Sciatic nerve (tissue), 2 donors: ENCODE data around the gene KRTAP10-8. TPM values are rescaled to one million over a fixed set of nuclear protein-coding genes. Genes with fewer than 3 reads are reported as not detected.
"Not testable (repeated sequence)": the region's sequence is repeated elsewhere in the genome, so short reads cannot be mapped to it uniquely, and the experiment has no call there.

ENCODE experiments used
- ATAC-seq: fragments of 200-7000 bp; cut with Tn5 transposase; one replicate; pipeline ENCODE4 v1.9.1; 2020; ENCODE audit warnings: mild to moderate bottlenecking, moderate library complexity
- DNase-seq: peaks from one replicate; pipeline ENCODE4 v3.0.0-alpha.2; 2020; ENCODE audit warnings: low spot score
- intact Hi-C: fragments of 100-400 bp; cut with DNase I; formaldehyde crosslinking; loops from one replicate; pipeline ENCODE4 v1.14.2; 2022
- total RNA-seq: library from RNA; stranded (reverse); fragmentation: NEBNext Ultra II Directional; extraction: Animal tissue kit (Norgen Biotek cat#: 25700); gene quantifications from one replicate; pipeline ENCODE4 v1.2.1, GENCODE V29; 2021
- donor health status: DM: no; HTN: no; CAD: no.
- donor health status: DM: no; HTN: no; CAD: no.

The KRTAP10-8 gene
- total RNA-seq, 1 donor from 2014 or later = not detected

DNA sequence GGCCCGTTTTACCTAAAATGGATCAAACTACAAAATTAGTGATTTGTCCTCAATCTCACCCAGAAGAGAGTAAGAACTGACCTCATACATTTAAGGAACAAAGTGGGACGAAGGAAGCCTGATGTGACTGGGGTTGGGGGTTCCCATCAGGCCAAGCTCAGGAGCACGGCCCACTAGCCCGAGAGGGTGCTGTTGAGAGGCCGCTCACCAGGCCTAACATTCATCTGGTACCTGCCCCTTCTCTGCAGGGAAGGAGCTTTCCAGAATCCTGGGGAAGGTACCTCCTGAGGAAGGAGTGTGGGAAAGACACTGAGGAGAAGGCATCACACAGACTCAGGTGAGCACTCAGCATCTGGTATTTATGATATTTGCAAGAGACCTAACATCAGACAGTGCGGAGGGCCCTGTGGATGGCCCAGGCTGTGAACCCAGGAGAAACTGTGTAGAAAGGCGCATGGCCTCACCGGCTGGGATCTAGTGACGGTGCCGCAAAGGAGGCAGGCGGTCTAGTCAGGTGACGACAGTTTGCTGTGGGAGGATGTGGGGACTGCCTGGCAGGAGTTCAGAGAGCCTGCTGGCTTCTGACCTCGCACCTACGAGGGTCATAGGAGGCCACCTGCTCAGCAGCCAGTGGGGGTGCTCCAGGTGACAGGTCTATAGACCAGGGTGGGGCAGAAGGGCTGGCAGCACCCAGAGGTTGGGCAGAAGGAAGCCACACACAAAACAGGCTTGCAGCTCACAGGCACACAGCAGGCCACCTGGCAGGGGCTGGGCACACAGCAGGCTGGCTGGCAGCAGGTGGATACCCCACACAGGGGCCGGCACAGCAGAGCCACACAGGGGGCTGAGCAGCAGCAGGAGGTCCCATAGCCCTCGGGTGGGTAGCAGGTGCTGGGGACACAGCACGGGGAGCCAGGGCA, 42.0 kb downstream of the KRTAP10-8 start:
- DNase-seq = peak; percentile 43
- intact Hi-C loops = no loop called here
- ATAC-seq = no peak

DNA sequence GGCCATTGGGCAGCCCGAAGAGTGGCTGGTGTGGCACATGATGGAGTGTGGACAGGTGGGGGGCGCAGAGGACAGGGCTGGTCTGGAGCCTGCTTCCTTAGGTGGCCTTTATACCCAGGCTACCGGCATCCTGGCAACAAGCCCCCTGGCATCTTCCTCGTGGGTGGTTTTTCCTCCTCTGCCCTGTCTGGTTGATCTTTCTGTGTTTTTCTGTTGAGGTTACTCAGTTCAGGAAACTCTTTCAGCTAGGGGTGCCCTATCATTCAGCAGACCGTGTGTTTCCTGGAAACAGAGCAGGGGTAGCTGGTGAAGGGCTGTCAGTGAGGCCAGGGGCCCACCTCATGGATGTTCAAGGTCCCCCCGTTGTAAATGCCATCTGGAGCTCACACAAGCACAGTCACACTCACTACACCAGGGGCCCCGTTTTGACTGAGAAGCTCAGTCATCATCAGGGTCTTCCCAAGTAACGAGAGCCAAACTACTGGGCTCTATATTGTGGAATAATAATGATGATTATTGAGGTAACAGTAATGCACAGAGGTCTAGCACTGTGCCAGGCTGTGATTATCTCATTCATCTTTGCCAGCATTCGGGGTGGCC, 42.8 kb downstream of the KRTAP10-8 start, which contains the start of gene KRTAP12-4:
KRTAP12-4 (minus strand) TSS at position 84 of the 600 bp plus-strand sequence; CDS start at position 39, 45 bp downstream.
- DNase-seq = peak; percentile 12
- intact Hi-C loops = no loop called here
- no peak for ATAC-seq

- DNase-seq = peak; percentile 36
- ATAC-seq = no peak
- intact Hi-C loops = no loop called here
Observed at GRCh38 chr21:44656868-44657267, 45.0 kb downstream of the KRTAP10-8 start.

- intact Hi-C loops = no loop called here
- DNase-seq (peak; percentile 36), ATAC-seq (peak; percentile 15)
Observed at GRCh38 chr21:44657635-44658540, 46.0 kb downstream of the KRTAP10-8 start, which contains the start of gene KRTAP12-3. Gene KRTAP12-3, plus strand, starts transcription at chr21:44657932. Its CDS starts 48 bp downstream, at chr21:44657980.

GRCh38 chr21:44658541-44658910, 46.6 kb downstream of the KRTAP10-8 start:
- DNase-seq = no peak
- intact Hi-C loops = no loop called here
- ATAC-seq = no peak

DNA sequence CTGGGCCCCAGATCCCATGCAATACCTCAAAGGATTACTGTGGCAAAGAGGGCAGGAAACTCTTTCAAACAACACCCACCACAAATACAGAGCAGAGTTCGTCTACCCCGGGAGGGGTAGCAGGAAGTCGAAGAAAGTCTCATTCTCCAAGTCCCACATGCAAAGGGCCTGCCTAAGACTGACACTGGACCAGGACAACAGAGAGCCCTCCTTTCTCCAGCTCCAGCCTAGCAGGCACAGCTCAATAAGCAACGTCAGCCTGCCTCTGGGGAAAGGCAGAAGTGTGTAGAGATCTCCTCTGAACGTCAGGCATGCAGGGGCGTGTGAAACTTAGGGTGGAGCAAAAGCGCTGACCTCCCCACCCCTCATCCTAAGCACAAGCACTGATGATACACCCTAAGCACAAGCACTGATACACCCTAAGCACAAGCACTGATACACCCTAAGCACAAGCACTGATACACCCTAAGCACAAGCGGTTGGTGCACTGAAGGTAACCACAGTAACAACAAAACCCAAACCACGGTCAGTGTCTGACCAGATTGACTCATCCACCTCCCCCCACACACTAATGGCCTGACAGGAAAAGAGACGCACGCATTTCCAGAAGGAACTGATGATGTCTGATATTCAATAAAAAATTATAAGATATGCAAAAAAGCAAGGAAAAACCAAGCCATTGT, 47.2 kb downstream of the KRTAP10-8 start:
- ATAC-seq = no peak
- intact Hi-C loops = no loop called here
- DNase-seq = peak; percentile 17

DNA sequence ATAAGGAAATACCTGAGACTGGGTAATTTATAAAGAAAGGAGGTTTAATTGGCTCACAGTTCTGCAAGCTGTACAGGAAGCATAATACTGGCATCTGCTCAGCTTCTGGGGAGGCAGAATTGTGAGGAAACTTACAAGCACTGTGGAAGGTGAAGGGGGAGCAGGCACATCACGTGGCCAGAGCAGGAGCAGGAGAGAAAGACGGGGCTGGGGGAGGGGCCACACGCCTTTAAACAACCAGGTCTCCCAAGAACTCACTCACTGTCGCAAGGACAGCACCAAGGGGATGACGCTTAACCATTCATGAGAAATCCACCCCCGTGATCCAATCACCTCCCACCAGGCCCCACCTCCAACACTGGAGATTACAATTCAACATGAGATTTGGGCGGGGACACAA, 49.7 kb downstream of the KRTAP10-8 start:
- intact Hi-C loops, ATAC-seq: not testable (repeated sequence)
- peak; percentile 15 for DNase-seq

Other genes with a start within 250 kb of the KRTAP10-8 start
- gene LRRC3, start 156.6 kb upstream of the KRTAP10-8 start, total RNA-seq = 6.8 TPM
- not detected for gene KRTAP10-1, start 71.9 kb upstream of the KRTAP10-8 start, total RNA-seq
- not detected for gene KRTAP10-2, start 60.6 kb upstream of the KRTAP10-8 start, total RNA-seq
- not detected for gene KRTAP10-3, start 53.3 kb upstream of the KRTAP10-8 start, total RNA-seq
- not detected for gene KRTAP10-4, start 38.4 kb upstream of the KRTAP10-8 start, total RNA-seq
- not detected for gene KRTAP10-5, start 31.5 kb upstream of the KRTAP10-8 start, total RNA-seq
- not detected for gene KRTAP10-6, start 19.6 kb upstream of the KRTAP10-8 start, total RNA-seq
- not detected for gene KRTAP10-7, start 11.5 kb upstream of the KRTAP10-8 start, total RNA-seq
- not detected for gene KRTAP10-9, start 15.0 kb downstream of the KRTAP10-8 start, total RNA-seq
- gene KRTAP10-10, start 25.3 kb downstream of the KRTAP10-8 start, total RNA-seq = not detected
- not detected for gene KRTAP10-11, start 34.3 kb downstream of the KRTAP10-8 start, total RNA-seq
- not detected for gene KRTAP12-4, start 42.6 kb downstream of the KRTAP10-8 start, total RNA-seq
- not detected for gene KRTAP12-3, start 45.9 kb downstream of the KRTAP10-8 start, total RNA-seq
- not detected for gene KRTAP12-2, start 54.8 kb downstream of the KRTAP10-8 start, total RNA-seq
- gene KRTAP12-1, start 70.1 kb downstream of the KRTAP10-8 start, total RNA-seq = not detected
- not detected for gene KRTAP10-12, start 85.1 kb downstream of the KRTAP10-8 start, total RNA-seq
- gene TSPEAR, start 99.5 kb downstream of the KRTAP10-8 start, total RNA-seq = not detected
- 78.0 TPM for gene UBE2G2, start 189.7 kb downstream of the KRTAP10-8 start, total RNA-seq
- 65.5 TPM for gene SUMO3, start 206.0 kb downstream of the KRTAP10-8 start, total RNA-seq